ENCODE results near the gene NKIRAS2.

DNA sequence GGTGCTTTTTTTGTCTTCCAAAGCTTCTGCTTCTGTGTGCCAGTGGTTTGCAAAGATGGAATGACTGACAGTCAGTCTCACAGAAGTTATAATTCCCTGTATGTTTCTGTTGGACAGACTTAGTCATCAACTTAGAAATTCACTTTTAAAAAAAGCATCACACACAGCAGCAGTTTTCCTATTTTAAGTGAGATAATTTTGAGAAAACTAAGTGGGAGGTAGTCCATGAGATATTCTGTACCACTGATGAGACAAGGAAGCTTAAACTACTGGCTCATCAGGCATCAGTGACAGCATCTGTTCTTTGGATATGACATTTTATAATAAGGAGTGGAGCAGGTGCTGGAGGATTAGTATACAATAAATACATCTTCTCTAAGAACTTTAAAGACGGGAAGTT is 33.3 kb upstream of the NKIRAS2 start:
- TF ChIP-seq, protein P1, sequence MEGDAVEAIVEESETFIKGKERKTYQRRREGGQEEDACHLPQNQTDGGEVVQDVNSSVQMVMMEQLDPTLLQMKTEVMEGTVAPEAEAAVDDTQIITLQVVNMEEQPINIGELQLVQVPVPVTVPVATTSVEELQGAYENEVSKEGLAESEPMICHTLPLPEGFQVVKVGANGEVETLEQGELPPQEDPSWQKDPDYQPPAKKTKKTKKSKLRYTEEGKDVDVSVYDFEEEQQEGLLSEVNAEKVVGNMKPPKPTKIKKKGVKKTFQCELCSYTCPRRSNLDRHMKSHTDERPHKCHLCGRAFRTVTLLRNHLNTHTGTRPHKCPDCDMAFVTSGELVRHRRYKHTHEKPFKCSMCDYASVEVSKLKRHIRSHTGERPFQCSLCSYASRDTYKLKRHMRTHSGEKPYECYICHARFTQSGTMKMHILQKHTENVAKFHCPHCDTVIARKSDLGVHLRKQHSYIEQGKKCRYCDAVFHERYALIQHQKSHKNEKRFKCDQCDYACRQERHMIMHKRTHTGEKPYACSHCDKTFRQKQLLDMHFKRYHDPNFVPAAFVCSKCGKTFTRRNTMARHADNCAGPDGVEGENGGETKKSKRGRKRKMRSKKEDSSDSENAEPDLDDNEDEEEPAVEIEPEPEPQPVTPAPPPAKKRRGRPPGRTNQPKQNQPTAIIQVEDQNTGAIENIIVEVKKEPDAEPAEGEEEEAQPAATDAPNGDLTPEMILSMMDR (IDR thresholded peaks at IDR 0.05; ENCODE audit: low read depth, low read length, poor library complexity, severe bottlenecking): no peak
- no peak for TF ChIP-seq EZH2phosphoT487 (IDR thresholded peaks at IDR 0.05; ENCODE audit: borderline replicate concordance, low read length)
